ENCODE data around the gene TMA16.

- TF ChIP-seq, protein P1, sequence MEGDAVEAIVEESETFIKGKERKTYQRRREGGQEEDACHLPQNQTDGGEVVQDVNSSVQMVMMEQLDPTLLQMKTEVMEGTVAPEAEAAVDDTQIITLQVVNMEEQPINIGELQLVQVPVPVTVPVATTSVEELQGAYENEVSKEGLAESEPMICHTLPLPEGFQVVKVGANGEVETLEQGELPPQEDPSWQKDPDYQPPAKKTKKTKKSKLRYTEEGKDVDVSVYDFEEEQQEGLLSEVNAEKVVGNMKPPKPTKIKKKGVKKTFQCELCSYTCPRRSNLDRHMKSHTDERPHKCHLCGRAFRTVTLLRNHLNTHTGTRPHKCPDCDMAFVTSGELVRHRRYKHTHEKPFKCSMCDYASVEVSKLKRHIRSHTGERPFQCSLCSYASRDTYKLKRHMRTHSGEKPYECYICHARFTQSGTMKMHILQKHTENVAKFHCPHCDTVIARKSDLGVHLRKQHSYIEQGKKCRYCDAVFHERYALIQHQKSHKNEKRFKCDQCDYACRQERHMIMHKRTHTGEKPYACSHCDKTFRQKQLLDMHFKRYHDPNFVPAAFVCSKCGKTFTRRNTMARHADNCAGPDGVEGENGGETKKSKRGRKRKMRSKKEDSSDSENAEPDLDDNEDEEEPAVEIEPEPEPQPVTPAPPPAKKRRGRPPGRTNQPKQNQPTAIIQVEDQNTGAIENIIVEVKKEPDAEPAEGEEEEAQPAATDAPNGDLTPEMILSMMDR (IDR thresholded peaks at IDR 0.05) = no peak
- no peak for TF ChIP-seq EZH2 (IDR thresholded peaks at IDR 0.05; ENCODE audit: borderline replicate concordance, insufficient read depth, low read depth, low read length, poor library complexity, severe bottlenecking)
Measured at GRCh38 chr4:163523791-163524365, 29.4 kb downstream of the TMA16 start.
